Hematopoietic multipotent progenitor cell treated with erythropoietin and hydrocortisone succinate and interleukin-3 and kit ligand, for 6 days (in vitro differentiated cells): ENCODE measurements around the gene LINGO1.

Experiments used
- DNase-seq: peaks from one replicate; pipeline ENCODE4 v3.0.0-alpha.2; 2015

The LINGO1 gene

GRCh38 chr15:77567202-77567601 is 65.5 kb downstream of the LINGO1 start:
- DNase-seq, result no peak

GRCh38 chr15:77566092-77566491 is 66.6 kb downstream of the LINGO1 start:
- no peak for DNase-seq

- DNase-seq, result no peak
Observed at GRCh38 chr15:77565378-77565915, 67.3 kb downstream of the LINGO1 start.

GRCh38 chr15:77564938-77565337 is 67.8 kb downstream of the LINGO1 start:
- DNase-seq, result no peak

- no peak for DNase-seq
Observed at GRCh38 chr15:77564341-77564740, 68.4 kb downstream of the LINGO1 start.

GRCh38 chr15:77563623-77564156 is 69.0 kb downstream of the LINGO1 start:
- no peak for DNase-seq
